HepG2 (cell line): Measurements from ENCODE around the gene PPP1R15B. TPM values are rescaled to one million over a fixed set of nuclear protein-coding genes. Genes with fewer than 3 reads are reported as not detected.

Experiments
- ARNT2 ChIP-seq: sonication (generic); formaldehyde crosslinking; IDR thresholded peaks from 2 replicates; pipeline ENCODE4 v1.8.0; 2022; ENCODE audit warnings: mild to moderate bottlenecking, low read depth, missing genetic modification reagents, moderate library complexity
- CBX2 ChIP-seq, 2 experiments: fragments of 200-600 bp in 1 of 2; sonication (generic); formaldehyde crosslinking in 1 of 2; IDR thresholded peaks; 2 replicates each; pipeline versions ENCODE4 v1.7.0 to v1.8.1; 2018 to 2022; ENCODE audit warnings: low read depth in 2 of 2, low read length in 1 of 2, mild to moderate bottlenecking in 1 of 2, missing genetic modification reagents in 1 of 2
- KDM2A ChIP-seq: sonication (generic); formaldehyde crosslinking; IDR thresholded peaks from 2 replicates; pipeline ENCODE4 v1.4.0; 2020; ENCODE audit warnings: low read depth, missing genetic modification reagents, borderline replicate concordance
- LRRFIP1 ChIP-seq: sonication (generic); formaldehyde crosslinking; conservative IDR thresholded peaks from 2 replicates; pipeline ENCODE4 v1.4.0; 2020; ENCODE audit warnings: missing genetic modification reagents
- ZNF543 ChIP-seq: sonication (generic); formaldehyde crosslinking; IDR thresholded peaks from 2 replicates; pipeline ENCODE4 v1.4.0; 2020; ENCODE audit warnings: mild to moderate bottlenecking, missing genetic modification reagents
- ZNF770 ChIP-seq: sonication (generic); formaldehyde crosslinking; IDR thresholded peaks from 2 replicates; pipeline ENCODE4 v1.5.0; 2020; ENCODE audit warnings: mild to moderate bottlenecking, missing genetic modification reagents
- polyA plus RNA-seq, 8 experiments: library from polyadenylated mRNA; depleted of rRNA in 3 of 8; stranded (reverse) in 7 of 8; unstranded in 1 of 8; fragments of >200 nt; fragmentation: Illumina TruSeq in 4 of 8; extraction: Trizol in 4 of 8; gene quantifications; 2 replicates each; pipeline versions ENCODE4 v1.2.1 to v1.2.3, GENCODE V29; 2011 to 2016; ENCODE audit warnings: low read depth in 4 of 8, missing spikeins in 1 of 8, mixed read lengths in 1 of 8; ENCODE audit not compliant: insufficient read depth in 1 of 8
- small RNA-seq, 3 experiments: library from RNA; depleted of rRNA; stranded (forward); fragments of <200 nt; gene quantifications; one replicate each; pipeline ENCODE3, GENCODE V24; 2012; ENCODE audit warnings: low read depth in 2 of 3, low replicate concordance in 1 of 3; ENCODE audit not compliant: insufficient read length in 3 of 3, insufficient read depth in 2 of 3
- total RNA-seq, 5 experiments: library from RNA; depleted of rRNA; stranded (reverse); fragments of >200 nt; fragmentation: Illumina TruSeq; extraction: Trizol; gene quantifications; 2 replicates each; pipeline ENCODE4 v1.2.3, GENCODE V29; 2016; ENCODE audit warnings: low read depth in 1 of 5

PPP1R15B gene
- total and polyA plus RNA-seq, 2 of the 13 experiments (the other 11 are each of a cell fraction or from before 2014, with no cell fraction given) = 13.4 to 23.8 TPM

GRCh38 chr1:204354579-204354978 lies 57.0 kb downstream of the PPP1R15B start (continued):
- TF ChIP-seq LRRFIP1 (no peak), ZNF770 (CRISPR knock-in tag) (no peak), KDM2A (CRISPR knock-in tag) (no peak), ARNT2 (CRISPR knock-in tag) (no peak), ZNF543 (CRISPR knock-in tag) (no peak), CBX2 (IDR thresholded peaks at IDR 0.05; ENCODE audit: low read depth, low read length) (no peak), CBX2 (CRISPR knock-in tag; IDR thresholded peaks at IDR 0.05; ENCODE audit: low read depth) (no peak)

Small RNA genes within 50 kb of the gene (small RNA-seq; reads per million reads assigned to genes)
- 0 reads per million in 3 experiments for gene AL606489.2

Other genes starting within 250 kb of the PPP1R15B start
- not detected in 2 replicates for gene REN, start 245.5 kb downstream of the PPP1R15B start, total RNA-seq (2016; rRNA removed; fragmentation: Illumina TruSeq; extraction: Trizol)
- 0.05 TPM in 1 of 2 replicates, not detected in the other for gene REN, start 245.5 kb downstream of the PPP1R15B start, polyA plus RNA-seq (2011; rRNA removed)
- gene KISS1, start 215.3 kb downstream of the PPP1R15B start, total RNA-seq (2016; rRNA removed; fragmentation: Illumina TruSeq; extraction: Trizol) = 0.80 TPM in 1 of 2 replicates, not detected in the other
- gene KISS1, start 215.3 kb downstream of the PPP1R15B start, polyA plus RNA-seq (2011; rRNA removed) = 0.24 and 0.33 TPM in 2 replicates
- gene GOLT1A, start 197.8 kb downstream of the PPP1R15B start, total RNA-seq (2016; rRNA removed; fragmentation: Illumina TruSeq; extraction: Trizol) = 19.4 and 28.0 TPM in 2 replicates
- gene GOLT1A, start 197.8 kb downstream of the PPP1R15B start, polyA plus RNA-seq (2011; rRNA removed) = 25.8 and 32.8 TPM in 2 replicates
- gene PLEKHA6, start 51.9 kb downstream of the PPP1R15B start, total RNA-seq (2016; rRNA removed; fragmentation: Illumina TruSeq; extraction: Trizol) = 10.8 and 11.4 TPM in 2 replicates
- gene PLEKHA6, start 51.9 kb downstream of the PPP1R15B start, polyA plus RNA-seq (2011; rRNA removed) = 5.3 and 6.4 TPM in 2 replicates
- 2.7 and 3.4 TPM in 2 replicates for gene PIK3C2B, start 83.0 kb upstream of the PPP1R15B start, total RNA-seq (2016; rRNA removed; fragmentation: Illumina TruSeq; extraction: Trizol)
- gene PIK3C2B, start 83.0 kb upstream of the PPP1R15B start, polyA plus RNA-seq (2011; rRNA removed) = 4.2 and 4.5 TPM in 2 replicates
- gene MDM4, start 104.6 kb upstream of the PPP1R15B start, total RNA-seq (2016; rRNA removed; fragmentation: Illumina TruSeq; extraction: Trizol) = 13.8 and 19.0 TPM in 2 replicates
- gene MDM4, start 104.6 kb upstream of the PPP1R15B start, polyA plus RNA-seq (2011; rRNA removed) = 14.9 TPM in 2 replicates